GM18517 (cell line): Measurements from ENCODE around the gene ADD3.

Experiments used
- ATAC-seq: cut with Tn5 transposase; IDR thresholded peaks from one replicate; pipeline ENCODE4 v1.9.1; 2021; ENCODE audit warnings: mild to moderate bottlenecking, moderate library complexity; ENCODE audit not compliant: unreplicated experiment

ADD3 gene

GRCh38 chr10:110147961-110148360, 140.2 kb downstream of the ADD3 start:
- no peak for ATAC-seq

GRCh38 chr10:110149259-110149658, 141.5 kb downstream of the ADD3 start:
- no peak for ATAC-seq

- no peak for ATAC-seq
Measured at GRCh38 chr10:110150046-110150445, 142.3 kb downstream of the ADD3 start.

GRCh38 chr10:110150981-110151380, 143.2 kb downstream of the ADD3 start:
- no peak for ATAC-seq

- ATAC-seq = no peak
Measured at GRCh38 chr10:110151467-110151866, 143.7 kb downstream of the ADD3 start.

- no peak for ATAC-seq
Measured at GRCh38 chr10:110151971-110152370, 144.2 kb downstream of the ADD3 start.

- ATAC-seq = no peak
Measured at GRCh38 chr10:110153396-110153795, 145.6 kb downstream of the ADD3 start.

- no peak for ATAC-seq
Measured at GRCh38 chr10:110156046-110156445, 148.3 kb downstream of the ADD3 start.

GRCh38 chr10:110158051-110159005, 150.5 kb downstream of the ADD3 start:
- ATAC-seq = no peak

GRCh38 chr10:110160081-110160480, 152.3 kb downstream of the ADD3 start:
- ATAC-seq = no peak

- no peak for ATAC-seq
Measured at GRCh38 chr10:110160522-110160921, 152.7 kb downstream of the ADD3 start.

GRCh38 chr10:110162741-110163145, 155.0 kb downstream of the ADD3 start:
- ATAC-seq = no peak

GRCh38 chr10:110163192-110163773, 155.5 kb downstream of the ADD3 start:
- ATAC-seq = no peak

GRCh38 chr10:110163841-110164240, 156.1 kb downstream of the ADD3 start:
- ATAC-seq = no peak

GRCh38 chr10:110165239-110165638, 157.5 kb downstream of the ADD3 start:
- no peak for ATAC-seq

- no peak for ATAC-seq
Measured at GRCh38 chr10:110167149-110167548, 159.4 kb downstream of the ADD3 start.

GRCh38 chr10:110168601-110169481, 161.1 kb downstream of the ADD3 start:
- no peak for ATAC-seq

- no peak for ATAC-seq
Measured at GRCh38 chr10:110169586-110169985, 161.8 kb downstream of the ADD3 start.

GRCh38 chr10:110170142-110170971, 162.6 kb downstream of the ADD3 start:
- no peak for ATAC-seq

- no peak for ATAC-seq
Measured at GRCh38 chr10:110171032-110171431, 163.2 kb downstream of the ADD3 start.
